ENCODE results near the gene TNPO3.

The TNPO3 gene

GRCh38 chr7:128918016-128918665 lies 136.8 kb downstream of the TNPO3 start:
- TF ChIP-seq CTCF (IDR thresholded peaks at IDR 0.05; ENCODE audit: unreplicated experiment in 3 of 3), result no peak
- H3K27me3 Mint-ChIP-seq (ENCODE audit: low read depth), result peaks cover 70% of the 10 kb centered on the region

GRCh38 chr7:128917122-128917521 lies 137.8 kb downstream of the TNPO3 start:
- no peak overlapping the region for H3K4me3 Mint-ChIP-seq

More at GRCh38 chr7:128918016-128918665, 136.8 kb downstream of the TNPO3 start:
- Mint-ChIP-seq H3K27ac (no peak overlapping the region), H3K36me3 (ENCODE audit: low read depth) (no peaks in the 10 kb centered on the region), H3K4me1 (peaks cover 23% of the 10 kb centered on the region), H3K9me3 (no peaks in the 10 kb centered on the region), H3K4me3 (no peak overlapping the region)

GRCh38 chr7:128916643-128916915 lies 138.3 kb downstream of the TNPO3 start:
- peaks cover 30% of the 10 kb centered on the region for H3K4me1 Mint-ChIP-seq
- no peak overlapping the region for H3K27ac Mint-ChIP-seq
- no peaks in the 10 kb centered on the region for H3K9me3 Mint-ChIP-seq
- no peak overlapping the region for H3K4me3 Mint-ChIP-seq
- no peaks in the 10 kb centered on the region for H3K36me3 Mint-ChIP-seq (ENCODE audit: low read depth)
- TF ChIP-seq CTCF (IDR thresholded peaks at IDR 0.05; ENCODE audit: unreplicated experiment in 3 of 3), result no peak
- H3K27me3 Mint-ChIP-seq (ENCODE audit: low read depth), result peaks cover 70% of the 10 kb centered on the region

More at GRCh38 chr7:128917122-128917521, 137.8 kb downstream of the TNPO3 start:
- peaks cover 24% of the 10 kb centered on the region for H3K4me1 Mint-ChIP-seq
- no peaks in the 10 kb centered on the region for H3K36me3 Mint-ChIP-seq (ENCODE audit: low read depth)
- H3K9me3 Mint-ChIP-seq, result no peaks in the 10 kb centered on the region
- peaks cover 69% of the 10 kb centered on the region for H3K27me3 Mint-ChIP-seq (ENCODE audit: low read depth)
- no peak overlapping the region for H3K27ac Mint-ChIP-seq
- TF ChIP-seq CTCF (IDR thresholded peaks at IDR 0.05; ENCODE audit: unreplicated experiment in 3 of 3), result no peak

GRCh38 chr7:128915841-128916642 lies 138.9 kb downstream of the TNPO3 start:
- Mint-ChIP-seq H3K4me1 (peaks cover 33% of the 10 kb centered on the region), H3K27ac (no peak overlapping the region), H3K36me3 (ENCODE audit: low read depth) (no peaks in the 10 kb centered on the region), H3K9me3 (no peaks in the 10 kb centered on the region), H3K4me3 (no peak overlapping the region), H3K27me3 (ENCODE audit: low read depth) (peaks cover 71% of the 10 kb centered on the region)
- TF ChIP-seq CTCF (IDR thresholded peaks at IDR 0.05; ENCODE audit: unreplicated experiment in 3 of 3), result no peak

GRCh38 chr7:128915271-128915819 lies 139.6 kb downstream of the TNPO3 start:
- H3K27me3 Mint-ChIP-seq (ENCODE audit: low read depth), result peaks cover 64% of the 10 kb centered on the region
- no peaks in the 10 kb centered on the region for H3K36me3 Mint-ChIP-seq (ENCODE audit: low read depth)
- no peak for TF ChIP-seq CTCF (IDR thresholded peaks at IDR 0.05; ENCODE audit: unreplicated experiment in 3 of 3)
- H3K9me3 Mint-ChIP-seq, result no peaks in the 10 kb centered on the region
- peak overlapping the region; percentile 3 to 26 (median 8) for H3K4me3 Mint-ChIP-seq
- H3K4me1 Mint-ChIP-seq, result peaks cover 30% of the 10 kb centered on the region
- peak overlapping the region in 2 of 3 experiments; percentile 18 to 64 for H3K27ac Mint-ChIP-seq
